IPS DF 4.7 (cell line): Measurements from ENCODE around the gene KLHL12.

ENCODE experiments used
- DNase-seq: peaks from one replicate; pipeline ENCODE4 v3.0.0-alpha.2; 2013; ENCODE audit warnings: low spot score; ENCODE audit errors: extremely low read depth

Gene KLHL12

DNA sequence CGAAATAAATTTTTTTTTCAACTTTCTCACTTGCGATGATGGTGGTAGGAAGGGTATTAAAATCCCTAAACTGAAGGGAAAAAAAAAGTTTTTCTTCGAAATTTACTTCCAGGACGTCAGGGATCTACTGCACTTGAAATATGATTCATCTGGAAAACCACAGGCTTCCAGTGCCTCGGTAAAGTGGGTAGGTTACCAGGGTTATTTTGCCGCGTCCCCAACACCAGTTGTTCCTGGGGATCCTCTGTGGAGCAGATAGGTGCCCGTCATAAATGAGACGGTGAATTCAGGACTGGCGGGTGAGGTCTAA is 38.9 kb downstream of the KLHL12 start:
- DNase-seq: no peak

GRCh38 chr1:202880961-202881460 is 46.0 kb downstream of the KLHL12 start:
- DNase-seq: no peak

- no peak for DNase-seq
These were observed 47.0 kb downstream of the KLHL12 start for GRCh38 chr1:202880062-202880461.

- no peak for DNase-seq
These were observed 47.9 kb downstream of the KLHL12 start for GRCh38 chr1:202879128-202879527.

GRCh38 chr1:202873026-202873425 is 54.0 kb downstream of the KLHL12 start:
- no peak for DNase-seq

- DNase-seq: no peak
These were observed 55.7 kb downstream of the KLHL12 start for GRCh38 chr1:202871367-202871766.

DNA sequence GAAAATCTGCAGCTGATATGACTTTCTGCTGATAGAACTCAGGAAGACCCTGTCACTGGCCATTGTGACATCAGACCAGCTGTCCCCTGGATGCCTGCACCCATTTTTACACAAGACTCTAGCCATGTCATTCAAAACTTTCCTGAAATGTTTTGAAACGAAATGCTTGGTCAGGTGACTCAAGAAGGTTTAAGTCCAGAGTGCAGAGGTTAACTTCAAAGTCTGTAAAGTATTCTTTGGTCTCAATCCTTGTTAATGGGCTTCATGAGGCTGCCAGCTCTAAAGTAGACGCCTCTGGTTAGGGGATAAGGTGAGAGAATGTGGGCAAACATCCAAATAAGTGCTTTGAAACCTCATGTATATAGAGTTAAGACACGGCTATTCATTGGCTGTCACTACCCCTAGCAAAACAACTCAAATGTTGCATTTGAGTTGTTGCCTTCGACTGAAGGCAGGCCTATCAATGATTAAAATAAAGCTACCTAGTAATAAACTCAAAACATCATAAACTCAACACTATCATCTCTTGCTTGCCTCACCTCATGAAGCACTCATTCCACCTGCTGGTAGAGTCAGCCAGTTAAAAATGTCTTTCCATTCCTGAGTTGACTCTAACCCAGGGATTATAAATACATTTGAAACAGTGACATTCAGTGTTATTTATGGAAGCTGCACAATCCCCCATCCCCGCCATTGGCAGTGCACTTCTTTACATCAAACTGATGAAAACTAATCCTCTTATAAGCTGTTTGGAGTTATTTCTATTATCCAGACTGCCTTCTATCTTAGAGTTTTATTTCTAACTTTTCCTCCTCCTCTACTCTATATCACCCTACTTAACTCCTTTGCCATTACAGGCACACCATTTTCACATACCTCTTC is 64.1 kb downstream of the KLHL12 start:
- DNase-seq: no peak

GRCh38 chr1:202861420-202862132 is 65.5 kb downstream of the KLHL12 start:
- DNase-seq: no peak

- DNase-seq: peak; percentile 66
These were observed 66.2 kb downstream of the KLHL12 start for GRCh38 chr1:202860744-202861419.

DNA sequence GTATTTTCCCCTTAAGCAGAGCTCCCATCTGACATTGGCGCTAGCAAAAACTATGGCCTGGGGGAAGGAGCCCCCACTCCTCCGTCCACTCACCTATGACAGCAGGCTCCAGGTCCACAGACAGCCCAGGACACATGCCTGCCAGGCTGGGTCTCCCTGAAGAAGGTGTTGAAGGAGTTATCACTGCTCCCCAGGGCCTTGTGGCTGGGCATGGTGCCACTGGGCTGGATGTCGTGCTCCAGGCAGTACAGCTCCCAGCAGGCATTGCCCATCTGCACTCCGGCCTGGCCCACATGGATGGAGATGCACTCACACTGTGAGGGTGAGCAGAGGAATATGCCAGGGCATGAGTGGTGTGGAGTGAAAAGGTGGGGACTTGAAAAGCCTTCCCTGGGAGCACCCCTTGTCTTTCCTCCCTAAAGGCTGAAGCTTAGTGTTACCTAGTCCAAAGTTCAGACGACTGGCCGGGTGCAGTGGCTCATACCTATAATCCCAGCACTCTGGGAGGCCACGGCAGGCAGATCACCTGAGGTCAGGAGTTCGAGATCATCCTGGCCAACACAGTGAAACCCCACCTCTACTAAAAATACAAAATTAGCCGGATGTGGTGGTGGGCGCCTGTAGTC is 68.1 kb downstream of the KLHL12 start:
- DNase-seq: no peak

DNA sequence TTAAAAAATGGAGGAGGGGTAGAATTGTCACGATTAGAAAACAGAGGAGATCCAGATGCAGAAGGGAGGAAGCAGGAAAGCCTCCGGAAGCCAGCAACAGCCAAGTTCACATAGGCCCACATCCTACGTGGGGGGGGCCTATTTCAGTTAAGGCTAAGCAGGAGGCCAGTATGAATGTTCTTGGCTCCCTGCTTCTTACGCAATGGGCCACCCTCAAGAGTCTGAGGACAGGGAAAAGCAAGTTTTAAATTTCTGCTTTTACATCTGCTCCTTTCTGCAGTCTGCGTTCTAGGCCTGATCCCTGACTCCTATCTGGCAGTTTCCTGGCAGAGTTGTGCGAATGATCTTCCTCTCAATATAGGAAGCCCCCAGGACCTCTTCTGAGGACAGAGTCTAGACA is 68.7 kb downstream of the KLHL12 start:
- DNase-seq: no peak

DNA sequence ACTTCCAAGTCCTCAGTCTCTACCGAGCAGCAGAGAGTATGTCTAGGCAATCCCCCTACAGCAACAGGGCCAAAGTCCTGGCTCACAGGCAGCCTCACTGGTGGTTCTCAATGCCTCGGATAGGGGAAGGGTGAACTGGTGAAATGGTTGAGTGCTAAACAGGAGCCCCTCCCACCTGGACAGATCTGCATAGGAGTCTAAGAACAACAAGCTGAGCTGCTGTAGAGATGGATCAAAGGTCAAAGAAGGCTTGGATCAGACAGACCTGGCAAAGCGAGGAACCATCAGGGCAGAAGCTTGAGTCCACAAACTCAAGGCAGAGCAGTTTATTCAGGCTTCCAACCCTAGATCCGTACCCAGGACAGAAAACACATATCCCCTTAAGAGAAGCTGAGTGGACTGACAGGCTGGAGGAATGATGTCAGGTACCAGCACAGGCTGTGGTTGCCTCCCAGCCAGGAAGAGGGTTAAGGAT is 69.9 kb downstream of the KLHL12 start:
- no peak for DNase-seq

DNA sequence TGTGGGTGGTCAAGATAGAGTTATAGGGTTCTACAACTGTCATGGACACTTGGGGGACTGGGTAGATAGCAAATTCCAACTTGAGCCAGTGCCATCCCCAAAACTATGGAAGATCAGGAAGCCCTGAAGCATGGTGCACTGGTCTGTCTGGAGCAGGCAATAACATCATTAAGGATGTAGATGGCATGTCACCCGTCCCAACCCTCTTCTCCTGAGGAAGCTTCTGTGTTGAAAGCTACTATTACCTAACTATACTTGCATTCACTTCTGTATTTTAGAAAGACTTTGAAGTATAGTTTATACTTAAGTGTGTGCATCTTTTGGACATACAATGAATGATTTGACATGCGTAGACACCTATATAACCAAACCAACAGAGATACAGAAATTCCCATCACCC is 71.0 kb downstream of the KLHL12 start:
- no peak for DNase-seq

DNA sequence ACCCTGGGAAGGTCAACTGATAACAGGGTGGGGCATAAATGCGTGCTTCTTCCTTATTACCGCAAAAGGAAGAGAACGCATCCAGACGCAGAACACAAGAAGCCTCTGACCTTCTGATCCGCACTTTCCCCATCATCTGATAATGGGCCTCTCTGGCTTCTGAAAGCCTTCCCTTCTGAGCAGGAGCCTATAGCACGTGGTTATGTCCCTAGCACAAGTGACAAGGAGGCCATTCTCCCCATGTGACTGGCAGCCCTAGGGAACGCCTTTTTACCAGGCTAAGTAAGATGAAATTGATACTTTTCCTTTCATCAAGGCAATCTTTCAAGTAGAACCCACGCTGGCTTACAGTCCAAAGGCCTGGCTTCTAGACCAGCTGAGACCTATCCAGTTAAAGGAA is 72.2 kb downstream of the KLHL12 start:
- DNase-seq: no peak

GRCh38 chr1:202852163-202852904 is 74.7 kb downstream of the KLHL12 start:
- no peak for DNase-seq

- no peak for DNase-seq
These were observed 76.3 kb downstream of the KLHL12 start for GRCh38 chr1:202850593-202851362.

- DNase-seq: no peak
These were observed 78.9 kb downstream of the KLHL12 start for GRCh38 chr1:202848191-202848542.

DNA sequence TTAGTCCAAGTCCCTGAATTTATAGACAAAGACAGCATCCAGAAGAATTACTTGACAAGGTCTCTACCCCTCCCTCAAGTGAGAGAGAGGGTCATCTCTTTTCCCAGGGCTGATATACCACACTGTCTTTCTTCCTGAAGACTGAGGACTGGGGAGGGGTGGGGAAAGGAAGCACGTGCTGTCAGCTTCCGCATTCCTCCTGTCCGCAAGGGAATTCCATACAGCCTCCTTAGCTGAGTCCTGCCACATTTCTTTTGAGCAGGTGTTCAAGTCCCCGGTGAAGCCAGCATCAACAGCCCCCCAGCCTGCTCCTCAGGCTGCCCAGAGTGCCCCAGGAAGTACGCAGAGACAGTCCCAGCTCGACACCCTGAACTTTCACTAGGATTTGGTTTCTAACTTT is 82.1 kb downstream of the KLHL12 start:
- no peak for DNase-seq

DNA sequence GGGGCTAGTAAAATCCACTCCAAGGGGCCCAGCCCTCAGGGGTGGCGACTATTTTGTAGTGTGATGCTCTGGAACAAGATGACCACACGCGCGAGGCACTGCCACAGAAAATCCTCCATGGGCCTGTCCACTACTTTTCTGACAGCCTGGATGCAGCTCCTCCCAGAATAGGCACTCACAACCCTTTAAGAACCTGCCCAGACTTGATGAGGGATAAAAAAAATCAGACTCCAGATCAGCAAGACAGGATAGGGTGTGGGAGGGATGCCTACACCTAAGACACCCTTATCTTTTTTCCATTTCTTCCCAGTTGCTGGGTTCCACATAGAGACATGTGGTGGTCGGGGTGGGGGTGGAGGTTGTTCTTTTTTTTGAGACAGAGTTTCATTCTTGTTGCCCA is 82.8 kb downstream of the KLHL12 start:
- no peak for DNase-seq

DNA sequence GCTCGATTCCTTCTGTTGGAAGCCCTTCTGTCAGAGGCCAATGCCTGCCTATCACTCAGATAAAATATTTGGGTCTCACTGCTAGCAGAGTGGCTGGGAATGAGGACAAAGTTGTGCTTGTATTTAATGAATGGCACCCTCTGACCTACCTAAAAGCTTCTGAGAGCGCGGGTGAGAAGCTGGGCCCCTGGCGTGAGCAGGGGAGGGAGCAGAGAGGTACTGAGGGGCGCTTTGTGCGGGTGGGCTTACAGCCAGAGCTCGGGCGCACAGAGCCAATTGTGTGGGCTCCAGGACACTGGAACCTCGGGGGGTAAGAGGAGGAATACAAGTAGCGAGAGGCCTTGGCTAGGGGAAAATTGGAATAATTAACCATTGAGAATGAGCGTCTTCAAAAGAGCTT is 84.0 kb downstream of the KLHL12 start:
- DNase-seq: no peak
